Activated T-helper 1 cell treated with anti-CD3 and anti-CD28 coated beads, Interleukin-2, amount 50 U/mL, for 16 hours (primary cell): ENCODE data around the gene MGP.

Experiments
- DNase-seq, 2 donors: peaks; one replicate each; pipeline ENCODE4 v3.0.0-alpha.2; 2020; ENCODE audit warnings: low read depth in 1 of 2, low spot score in 1 of 2

MGP gene

DNA sequence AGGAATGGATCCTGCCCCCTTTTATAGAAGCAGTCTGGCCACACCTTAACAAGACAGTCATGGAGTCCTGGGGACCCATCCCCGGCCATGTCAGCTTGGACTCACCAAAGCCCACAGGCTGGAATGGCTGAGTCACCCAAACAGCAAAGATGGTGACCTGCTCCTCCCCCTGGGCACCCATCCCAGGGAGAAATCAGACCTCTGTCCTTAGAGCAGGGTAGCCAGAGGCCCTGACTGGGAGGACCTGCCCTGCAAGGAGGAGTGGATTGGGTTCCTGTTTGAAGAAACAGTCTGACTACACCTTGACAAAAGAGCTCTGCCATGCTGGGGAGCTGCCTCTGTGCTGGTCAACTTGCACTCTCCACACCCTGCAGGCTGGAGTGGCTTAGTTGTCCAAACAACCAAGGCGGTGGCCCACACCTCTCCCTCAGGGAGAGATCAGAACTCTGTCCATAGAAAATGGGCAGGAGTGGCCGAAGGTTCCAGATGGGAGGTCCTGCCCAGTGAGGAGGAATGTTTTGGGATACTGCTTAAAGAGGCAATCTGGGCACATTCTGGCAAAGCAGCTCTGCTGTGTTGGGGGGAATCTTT is 16.6 kb downstream of the MGP start:
- no peak for DNase-seq

DNA sequence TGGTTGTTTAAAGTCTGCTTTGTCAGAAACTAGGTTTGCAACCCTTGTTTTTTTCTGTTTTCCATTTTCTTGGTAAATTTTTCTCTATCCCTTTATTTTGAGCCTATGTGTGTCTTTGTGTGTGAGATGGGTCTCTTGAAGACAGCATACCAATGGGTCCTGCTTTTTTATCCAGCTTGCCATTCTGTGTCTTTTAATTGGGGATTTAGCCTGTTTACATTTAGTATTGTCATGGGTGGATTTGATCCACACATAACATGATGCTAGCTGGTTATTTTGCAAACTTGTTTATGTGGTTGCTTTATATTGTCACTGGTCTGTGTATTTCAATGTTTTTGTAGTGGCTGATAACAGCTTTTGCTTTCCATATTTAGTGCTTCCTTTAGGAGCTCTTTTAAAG is 25.2 kb downstream of the MGP start:
- no peak for DNase-seq

DNA sequence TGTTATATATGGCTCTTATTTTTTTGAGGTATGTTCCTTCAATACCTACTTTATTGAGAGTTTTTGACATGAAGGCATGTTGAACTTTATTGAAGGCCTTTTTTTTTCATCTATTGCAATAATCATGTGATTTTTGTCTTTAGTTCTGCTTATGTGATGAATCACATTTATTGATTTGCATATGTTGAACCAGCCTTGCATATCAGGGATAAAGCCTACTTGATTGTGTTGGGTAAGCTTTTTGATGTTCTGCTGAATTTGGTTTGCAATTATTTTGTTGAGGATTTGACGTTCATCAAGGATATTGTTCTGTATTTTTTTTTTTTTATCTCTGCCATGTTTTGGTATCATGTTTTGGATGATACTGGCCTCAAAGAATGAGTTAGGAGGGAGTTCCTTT is 27.1 kb downstream of the MGP start:
- DNase-seq = no peak

DNA sequence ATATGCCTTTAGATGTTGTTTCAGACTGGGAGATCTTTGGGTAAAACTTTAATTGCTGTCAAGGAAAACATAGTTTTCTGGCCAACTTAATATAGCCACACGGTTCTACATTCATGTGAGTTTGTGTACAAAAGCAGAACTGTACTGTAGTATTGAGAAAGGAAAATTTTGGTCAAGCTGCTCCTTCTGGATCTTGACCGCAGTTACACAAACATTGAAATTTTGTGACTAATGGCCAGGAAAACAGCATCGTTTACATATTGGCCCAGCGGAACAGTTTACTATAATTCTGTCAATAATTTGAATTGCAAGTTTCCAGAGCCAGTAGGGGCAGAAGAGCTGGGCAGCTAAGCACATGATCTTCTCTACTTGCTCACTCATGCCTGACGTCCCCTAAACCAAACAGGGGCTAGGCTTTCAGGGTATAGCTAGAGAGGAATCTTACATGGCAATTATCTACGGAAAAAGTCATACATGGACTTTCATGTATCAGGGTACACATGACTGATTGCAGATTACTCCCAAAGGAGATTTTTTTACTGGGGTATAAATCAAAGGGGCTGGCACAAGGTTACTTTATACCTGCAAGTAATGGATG is 31.0 kb downstream of the MGP start:
- no peak for DNase-seq

GRCh38 chr12:14853961-14854360 is 31.7 kb downstream of the MGP start:
- no peak for DNase-seq

DNA sequence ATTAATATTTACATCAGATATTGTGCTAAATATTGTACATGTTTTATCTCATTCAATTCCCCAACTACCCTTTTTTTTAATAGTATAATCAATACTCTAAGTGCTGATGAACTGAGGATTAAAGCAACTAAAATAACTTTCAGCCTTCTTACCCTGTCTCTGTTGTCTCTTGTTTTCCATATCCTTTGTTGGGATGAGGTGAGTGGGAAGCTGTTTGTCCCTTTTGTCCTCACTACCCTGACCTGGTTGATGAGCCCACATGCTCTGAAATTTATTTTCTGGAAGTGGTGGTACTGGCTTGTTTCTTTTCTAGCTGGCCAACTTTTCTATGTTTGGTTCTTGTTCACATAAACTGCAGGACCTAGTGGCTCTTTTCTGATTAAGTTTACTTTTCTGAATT is 32.8 kb downstream of the MGP start:
- no peak for DNase-seq

GRCh38 chr12:14850929-14851663 is 34.6 kb downstream of the MGP start:
- no peak for DNase-seq

- no peak for DNase-seq
Observed at GRCh38 chr12:14849661-14850060, 36.0 kb downstream of the MGP start.

GRCh38 chr12:14846876-14847580 is 38.6 kb downstream of the MGP start:
- no peak for DNase-seq

GRCh38 chr12:14846042-14846587 is 39.5 kb downstream of the MGP start:
- no peak for DNase-seq

DNA sequence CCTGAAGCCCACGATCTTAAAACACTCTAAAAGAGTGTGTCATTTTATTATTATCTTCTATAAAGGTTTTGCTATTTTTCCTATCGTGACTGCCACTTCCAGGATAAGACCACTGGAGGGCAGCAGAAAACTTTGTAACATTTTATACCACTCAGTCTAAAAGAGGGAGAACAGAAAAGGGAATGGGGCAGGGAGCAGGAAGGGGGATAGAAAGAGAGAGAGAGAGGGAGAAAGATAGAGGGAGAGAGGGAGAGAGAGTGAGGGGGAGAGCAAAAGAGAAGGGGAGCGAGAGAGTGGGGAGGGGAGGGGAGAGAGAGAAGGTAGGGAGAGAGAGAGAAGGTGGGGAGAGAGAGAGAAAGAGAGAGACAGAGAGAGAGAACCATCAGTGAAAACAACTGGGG is 40.3 kb downstream of the MGP start:
- no peak for DNase-seq

DNA sequence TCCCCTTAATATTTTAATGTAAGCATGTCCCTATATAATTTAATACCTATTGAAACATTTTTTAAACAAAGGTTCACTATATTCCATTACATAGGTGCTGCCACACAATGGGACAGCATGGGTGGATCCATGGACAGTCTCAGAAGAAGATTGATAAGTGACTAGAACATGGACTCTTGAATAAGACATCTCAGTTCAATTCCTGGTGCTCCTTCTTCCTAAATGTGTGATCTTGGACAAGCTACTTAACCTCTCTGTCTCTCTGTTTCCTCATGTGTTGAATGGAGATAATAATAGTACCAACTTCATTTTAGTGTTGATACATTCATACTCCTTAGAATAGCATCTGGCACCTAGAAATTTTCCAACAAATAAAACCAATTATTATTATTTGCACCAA is 41.3 kb downstream of the MGP start:
- no peak for DNase-seq

GRCh38 chr12:14843425-14843887 is 42.2 kb downstream of the MGP start, which contains the start of gene ART4:
Gene ART4 (minus strand): TSS chr12:14843526. CDS start chr12:14843113, 413 bp downstream.
- DNase-seq = no peak

GRCh38 chr12:14842315-14842714 is 43.3 kb downstream of the MGP start:
- no peak for DNase-seq

- DNase-seq = no peak
Observed at GRCh38 chr12:14841761-14842160, 43.9 kb downstream of the MGP start.

DNA sequence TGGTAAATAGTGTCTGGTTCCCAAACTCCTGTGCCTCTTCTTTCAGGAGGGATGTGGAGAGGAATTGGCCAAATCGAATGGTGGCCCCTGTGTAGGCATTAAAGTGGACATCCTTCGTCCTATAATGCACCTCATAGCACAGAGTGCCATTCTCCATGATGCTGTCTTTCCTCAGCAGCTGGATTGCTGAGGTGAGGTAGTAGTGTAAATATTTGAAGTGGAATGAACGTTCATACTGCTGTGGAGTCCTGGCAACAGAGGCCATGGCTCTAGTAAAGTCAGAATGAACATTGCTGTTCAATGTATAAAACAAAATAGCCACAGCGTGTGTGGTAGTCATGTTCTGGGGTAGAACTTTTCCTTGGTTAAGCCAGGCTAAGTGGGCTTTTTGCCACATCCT is 45.0 kb downstream of the MGP start:
- DNase-seq = no peak

DNA sequence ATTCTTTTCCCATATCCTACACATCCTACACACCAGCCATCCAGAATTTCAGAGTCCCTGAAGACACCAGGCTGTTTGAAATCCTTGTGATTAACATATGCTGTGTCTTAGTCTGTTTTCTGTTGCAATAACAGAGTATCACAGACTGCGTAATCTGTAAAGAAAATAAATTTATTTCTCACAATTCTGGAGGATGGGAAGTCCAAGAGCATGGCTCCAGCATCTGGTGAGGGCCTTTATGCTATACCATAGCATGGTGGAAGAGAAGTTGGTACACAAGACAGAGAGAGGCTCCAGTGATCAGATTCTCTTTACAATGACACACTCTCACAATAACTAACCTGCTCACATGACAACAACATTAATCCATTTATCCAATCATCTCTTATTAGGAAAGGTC is 46.4 kb downstream of the MGP start:
- DNase-seq = no peak

DNA sequence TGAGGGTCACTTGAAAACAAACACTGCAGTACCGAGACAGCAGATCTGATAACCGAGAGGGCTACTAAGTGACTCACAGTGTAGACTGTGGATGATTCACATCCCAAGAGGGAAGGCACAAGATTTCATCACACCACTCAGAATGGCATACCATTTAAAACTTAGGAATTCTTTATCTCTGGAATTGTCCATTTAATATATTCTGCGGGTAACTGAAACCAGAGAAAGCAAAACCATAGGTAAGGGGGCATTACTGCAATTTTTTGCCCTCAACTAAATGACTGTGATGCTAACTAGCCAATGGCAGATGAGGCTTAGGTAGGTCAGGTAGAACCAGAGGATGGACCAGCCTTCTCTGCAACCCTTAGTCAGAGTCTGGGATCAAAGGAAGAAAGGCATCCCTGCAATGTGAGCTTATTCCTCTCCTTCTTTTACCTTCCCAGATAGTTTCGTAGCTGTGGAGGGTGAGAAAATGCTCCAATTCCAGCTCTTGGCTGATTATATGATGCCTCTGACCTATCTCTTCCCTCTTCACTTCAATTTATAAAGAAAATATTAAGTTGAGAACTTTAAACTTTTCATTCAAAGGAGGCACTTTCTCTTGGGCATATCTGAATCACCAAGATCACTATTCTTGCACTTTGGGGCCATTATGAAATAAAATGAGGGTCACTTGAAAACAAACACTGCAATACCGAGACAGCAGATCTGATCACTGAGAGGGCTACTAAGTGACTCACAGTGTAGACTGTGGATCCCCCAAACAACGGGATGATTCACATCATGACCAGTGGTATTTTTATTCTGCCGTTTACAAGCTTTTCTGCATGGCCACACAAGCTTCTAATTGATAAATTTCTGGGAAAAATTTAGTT is 49.1 kb downstream of the MGP start:
- DNase-seq = no peak

GRCh38 chr12:14834509-14834908 is 51.1 kb downstream of the MGP start:
- DNase-seq = no peak

- DNase-seq = no peak
Observed at GRCh38 chr12:14833952-14834351, 51.7 kb downstream of the MGP start.

DNA sequence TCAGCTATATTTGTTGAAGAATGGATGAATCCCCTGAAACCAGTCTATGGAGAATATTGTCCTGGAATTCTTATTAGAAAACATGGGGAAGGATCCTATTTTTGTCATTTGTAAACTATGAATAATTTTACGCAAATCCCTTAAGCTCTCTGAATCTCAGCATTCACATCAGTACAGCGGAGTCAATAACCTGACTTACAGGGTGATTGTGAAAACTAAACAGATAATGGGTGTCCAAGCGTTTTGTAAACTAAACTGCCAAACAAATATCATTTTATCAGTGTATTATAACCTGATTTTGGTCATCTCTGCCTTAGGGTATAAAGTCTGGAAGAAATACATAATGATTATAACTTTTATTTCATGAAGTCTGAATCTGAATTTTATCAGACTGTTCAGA is 52.3 kb downstream of the MGP start:
- no peak for DNase-seq
